AG09309 (cell line): ENCODE data around the gene VTCN1.
"Not testable (repeated sequence)": the region's sequence is repeated elsewhere in the genome, so short reads cannot be mapped to it uniquely, and the experiment has no call there.

Experiments used
- DNase-seq: peaks from one replicate; pipeline ENCODE4 v3.0.0-alpha.2; 2010; ENCODE audit warnings: low read depth
- H3K4me3 ChIP-seq: 2 replicates; pipeline ENCODE4 v1.5.1; 2011; ENCODE audit warnings: mild to moderate bottlenecking, low read depth, low read length, moderate library complexity; ENCODE audit not compliant: control insufficient read depth
- TF ChIP-seq, protein P1 (sequence below): IDR thresholded peaks from 2 replicates; pipeline ENCODE4 v1.5.1; 2011; ENCODE audit warnings: mild to moderate bottlenecking, low read depth, low read length, inconsistent platforms; ENCODE audit not compliant: insufficient read depth, control insufficient read depth; ENCODE audit errors: missing control alignments

Gene VTCN1, protein sequence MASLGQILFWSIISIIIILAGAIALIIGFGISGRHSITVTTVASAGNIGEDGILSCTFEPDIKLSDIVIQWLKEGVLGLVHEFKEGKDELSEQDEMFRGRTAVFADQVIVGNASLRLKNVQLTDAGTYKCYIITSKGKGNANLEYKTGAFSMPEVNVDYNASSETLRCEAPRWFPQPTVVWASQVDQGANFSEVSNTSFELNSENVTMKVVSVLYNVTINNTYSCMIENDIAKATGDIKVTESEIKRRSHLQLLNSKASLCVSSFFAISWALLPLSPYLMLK

DNA sequence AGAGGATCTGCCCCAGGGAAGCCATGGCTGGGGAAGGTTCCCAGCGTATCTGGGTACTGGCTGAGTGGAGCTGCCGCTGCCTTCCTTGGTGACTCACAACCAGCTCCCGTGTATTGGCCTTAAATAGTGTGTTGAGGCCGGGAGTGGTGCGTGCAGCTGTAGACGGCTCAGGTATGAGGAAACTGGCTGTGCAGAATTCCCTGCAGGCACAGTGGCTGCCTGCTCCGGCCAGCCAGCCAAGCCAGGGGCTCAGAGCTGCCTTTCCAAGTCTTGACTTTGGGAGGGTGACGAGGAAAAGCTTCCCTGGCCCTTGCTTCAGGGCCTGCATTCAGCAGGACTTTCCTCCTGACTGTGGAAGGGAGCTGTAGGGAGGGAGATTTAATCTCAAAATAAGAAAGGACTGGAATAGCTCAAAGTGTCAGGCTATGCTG lies at the start of gene VTCN1:
VTCN1 (minus strand) TSS at position 97 of the 431 bp plus-strand sequence; CDS start at position 25, 72 bp downstream.
- TF ChIP-seq, protein P1, sequence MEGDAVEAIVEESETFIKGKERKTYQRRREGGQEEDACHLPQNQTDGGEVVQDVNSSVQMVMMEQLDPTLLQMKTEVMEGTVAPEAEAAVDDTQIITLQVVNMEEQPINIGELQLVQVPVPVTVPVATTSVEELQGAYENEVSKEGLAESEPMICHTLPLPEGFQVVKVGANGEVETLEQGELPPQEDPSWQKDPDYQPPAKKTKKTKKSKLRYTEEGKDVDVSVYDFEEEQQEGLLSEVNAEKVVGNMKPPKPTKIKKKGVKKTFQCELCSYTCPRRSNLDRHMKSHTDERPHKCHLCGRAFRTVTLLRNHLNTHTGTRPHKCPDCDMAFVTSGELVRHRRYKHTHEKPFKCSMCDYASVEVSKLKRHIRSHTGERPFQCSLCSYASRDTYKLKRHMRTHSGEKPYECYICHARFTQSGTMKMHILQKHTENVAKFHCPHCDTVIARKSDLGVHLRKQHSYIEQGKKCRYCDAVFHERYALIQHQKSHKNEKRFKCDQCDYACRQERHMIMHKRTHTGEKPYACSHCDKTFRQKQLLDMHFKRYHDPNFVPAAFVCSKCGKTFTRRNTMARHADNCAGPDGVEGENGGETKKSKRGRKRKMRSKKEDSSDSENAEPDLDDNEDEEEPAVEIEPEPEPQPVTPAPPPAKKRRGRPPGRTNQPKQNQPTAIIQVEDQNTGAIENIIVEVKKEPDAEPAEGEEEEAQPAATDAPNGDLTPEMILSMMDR, result no peak
- H3K4me3 ChIP-seq, result no peak within 1 kb of the TSS
- no peak for DNase-seq

DNA sequence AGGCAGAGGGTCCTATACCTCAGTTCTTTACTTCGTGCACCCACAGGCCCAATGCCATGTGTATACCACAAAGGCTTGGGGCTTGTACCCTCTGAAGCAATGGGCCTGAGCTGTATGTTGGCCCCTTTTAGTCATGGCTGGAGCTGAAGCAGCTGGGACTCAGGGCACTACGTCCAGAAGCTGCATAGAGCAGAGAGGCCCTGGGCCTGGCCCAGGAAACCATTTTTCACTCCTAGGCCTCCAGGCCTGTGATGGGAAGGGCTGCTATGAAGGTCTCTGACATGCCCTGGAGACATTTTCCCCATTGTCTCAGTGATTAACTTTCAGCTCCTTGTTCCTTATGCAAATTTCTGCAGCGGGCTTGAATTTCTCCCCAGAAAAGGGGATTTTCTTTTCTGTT lies 48.1 kb upstream of the VTCN1 start:
- no peak for DNase-seq
- TF ChIP-seq, protein P1, result no peak
- H3K4me3 ChIP-seq, result no peak overlapping the region

DNA sequence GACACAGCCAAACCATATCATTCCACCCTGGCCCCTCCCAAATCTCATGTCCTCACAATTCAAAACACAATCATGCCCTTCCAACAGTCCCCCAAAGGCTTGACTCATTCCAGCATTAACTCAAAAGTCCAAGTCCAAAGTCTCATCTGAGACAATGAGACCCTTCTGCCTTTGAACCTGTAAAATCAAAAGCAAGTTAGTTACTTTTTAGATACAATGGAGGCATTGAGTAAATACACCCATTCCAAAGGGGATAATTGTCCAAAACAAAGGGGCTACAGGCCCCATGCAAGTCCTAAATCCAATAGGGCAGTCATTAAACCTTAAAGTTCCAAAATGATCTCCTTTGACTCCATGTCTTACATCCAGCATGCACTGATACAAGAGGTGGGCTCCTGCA lies 47.3 kb upstream of the VTCN1 start:
- not testable (repeated sequence) for H3K4me3 ChIP-seq, DNase-seq

DNA sequence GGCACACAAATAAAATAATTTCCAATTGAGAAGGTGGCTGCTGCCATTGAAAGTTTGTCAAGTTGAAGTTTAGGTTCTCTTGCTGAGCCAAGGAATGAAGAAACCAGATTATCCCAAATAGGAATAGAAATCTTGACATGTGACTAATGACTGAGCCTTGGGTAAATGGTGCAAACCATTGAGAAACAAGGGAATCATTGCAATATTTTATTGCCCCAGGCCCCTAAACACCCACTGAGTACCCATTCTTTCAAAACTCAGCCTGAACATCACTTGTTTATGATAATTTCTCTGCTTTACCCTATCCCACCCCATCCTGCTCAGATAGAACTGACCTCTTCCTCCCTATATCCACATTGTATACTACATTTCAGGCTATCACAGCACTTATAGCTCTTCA lies 46.6 kb upstream of the VTCN1 start:
- DNase-seq, result no peak
- H3K4me3 ChIP-seq, result no peak overlapping the region
- TF ChIP-seq, protein P1, result no peak

DNA sequence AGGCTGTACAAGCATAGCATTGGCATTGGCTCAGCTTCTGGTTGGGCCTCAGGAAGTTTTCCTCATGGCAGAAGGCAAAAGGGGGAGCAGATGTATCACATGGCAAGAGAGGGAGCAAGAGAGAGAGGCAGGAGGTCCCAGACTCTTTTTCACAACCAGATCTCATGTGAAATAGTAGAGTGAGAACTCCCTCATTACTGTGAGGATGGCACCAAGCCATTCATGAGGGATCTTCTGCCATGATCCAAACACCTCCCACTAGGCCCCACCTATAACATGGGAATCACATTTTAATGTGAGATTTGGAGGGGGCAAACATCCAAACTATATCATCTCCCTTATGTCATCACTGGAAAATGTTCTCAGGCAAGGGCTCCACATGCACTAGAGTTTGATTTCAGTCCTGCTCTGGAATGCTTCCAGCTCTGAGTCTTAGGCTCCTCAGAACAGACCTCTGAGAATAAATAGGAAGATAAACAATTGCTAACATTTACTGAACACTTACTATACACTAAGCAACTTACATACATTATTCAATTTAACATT lies 39.4 kb upstream of the VTCN1 start:
- no peak for DNase-seq
- H3K4me3 ChIP-seq, result no peak overlapping the region
- TF ChIP-seq, protein P1, result no peak

DNA sequence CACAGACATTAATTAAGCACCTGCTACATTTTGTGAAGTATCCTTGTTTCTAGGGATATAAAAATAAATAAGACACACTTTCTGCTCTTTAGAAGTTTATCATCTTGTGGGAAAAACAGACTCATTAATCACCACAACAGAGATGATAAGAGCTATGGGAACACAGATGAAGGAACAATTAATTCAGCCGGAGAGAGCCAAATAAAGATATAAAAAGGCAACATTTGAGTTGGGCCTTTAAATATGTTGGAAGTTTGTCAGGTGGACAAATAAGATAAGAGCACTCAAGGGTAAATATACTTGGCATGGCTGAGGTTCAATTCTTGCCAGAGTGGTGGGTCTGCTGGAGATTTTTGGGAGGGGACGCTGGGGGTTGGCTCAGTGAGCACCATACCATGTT lies 34.2 kb upstream of the VTCN1 start:
- no peak overlapping the region for H3K4me3 ChIP-seq
- TF ChIP-seq, protein P1, result no peak
- DNase-seq, result no peak

DNA sequence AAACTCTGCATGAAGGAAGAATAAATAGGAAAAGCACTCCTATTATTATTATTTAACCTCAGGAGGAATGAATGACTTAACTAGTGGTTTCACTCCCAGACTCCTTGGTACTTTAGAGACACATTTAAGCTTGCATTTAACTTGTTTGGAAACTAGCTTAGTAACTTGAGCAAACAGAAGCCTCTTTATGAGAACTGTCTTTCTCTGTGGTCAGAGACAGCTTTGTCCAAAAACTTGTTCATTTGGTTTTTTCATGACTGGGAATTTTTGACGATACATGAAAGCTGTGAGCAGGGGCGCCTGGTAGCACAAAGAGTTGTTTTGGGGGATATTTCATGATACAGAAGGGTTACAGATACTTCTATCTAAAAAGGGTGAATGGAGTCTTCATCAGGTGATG lies 33.6 kb upstream of the VTCN1 start:
- no peak for DNase-seq
- TF ChIP-seq, protein P1, result no peak
- H3K4me3 ChIP-seq, result no peak overlapping the region
